Endothelial cell of umbilical vein (primary cell): Measurements from ENCODE around the gene TCEA2. TPM values are rescaled to one million over a fixed set of nuclear protein-coding genes. Genes with fewer than 3 reads are reported as not detected.

ENCODE experiments used
- BruUV-seq: library from RNA; stranded (reverse); fragments of 400-500 nt; replicated peaks from 2 replicates; lab custom pipeline; 2021; lab: Mats Ljungman, UMichigan
- CTCF ChIA-PET: fragments of 300-600, 350-600 bp; sonication (Branson Sonifier 250); formaldehyde crosslinking; loops from one replicate; lab custom pipeline; 2021; ENCODE audit warnings: antibody characterized with exemption, inconsistent platforms; lab: Charles Lee
- POLR2A ChIA-PET: fragments of 300-600, 350-600 bp; sonication (Branson Sonifier 250); formaldehyde crosslinking; loops from one replicate; lab custom pipeline; 2021; ENCODE audit warnings: antibody characterized with exemption, inconsistent platforms; lab: Charles Lee
- DNase-seq: peaks from one replicate; pipeline ENCODE4 v3.0.0-alpha.2; 2011; ENCODE audit warnings: low read depth, low spot score
- FAIRE-seq: peaks from 2 replicates; lab custom pipeline; 2011; peaks lifted over from hg19 to GRCh38; lab: Jason Lieb, UNC
- H2AFZ ChIP-seq: 2 replicates; pipeline ENCODE4 v1.6.0; 2012; ENCODE audit warnings: low read depth, low read length, control low read depth, inconsistent platforms
- H3K27ac ChIP-seq: 2 replicates; pipeline ENCODE4 v1.5.1; 2011; ENCODE audit warnings: low read depth, mild to moderate bottlenecking, control low read depth, low read length, moderate library complexity; ENCODE audit not compliant: insufficient read depth
- H3K27me3 ChIP-seq, 2 experiments: 2 replicates each; pipeline versions ENCODE4 v1.6.0 to v1.6.1; 2011; ENCODE audit warnings: low read length in 2 of 2, mixed read lengths in 1 of 2; ENCODE audit not compliant: control insufficient read depth in 2 of 2, insufficient read depth in 2 of 2
- H3K36me3 ChIP-seq, 2 experiments: 2 replicates in 1 of 2; 3 replicates in 1 of 2; pipeline ENCODE4 v1.5.1; 2011; ENCODE audit warnings: low read length in 2 of 2, mild to moderate bottlenecking in 1 of 2, moderate library complexity in 1 of 2; ENCODE audit not compliant: control insufficient read depth in 2 of 2, insufficient read depth in 2 of 2; ENCODE audit errors: extremely low read depth in 1 of 2
- H3K4me1 ChIP-seq: 3 replicates; pipeline ENCODE4 v1.5.1; 2011; ENCODE audit warnings: mild to moderate bottlenecking, low read length; ENCODE audit not compliant: control insufficient read depth, insufficient read depth; ENCODE audit errors: extremely low read depth
- H3K4me2 ChIP-seq: 2 replicates; pipeline ENCODE4 v1.6.1; 2011; ENCODE audit warnings: low read length, control low read depth, mixed read lengths; ENCODE audit not compliant: insufficient read depth
- H3K4me3 ChIP-seq, 3 experiments: fragments of 200-600 bp in 1 of 3; sonication (generic), shearing (Covaris generic) in 1 of 3; replicated peaks in 1 of 3; 2 replicates each; pipeline ENCODE4 v1.5.1; 2011 to 2016; ENCODE audit warnings: control low read depth in 3 of 3, low read length in 3 of 3, mild to moderate bottlenecking in 2 of 3, inconsistent platforms in 1 of 3, low read depth in 1 of 3, moderate library complexity in 1 of 3; ENCODE audit not compliant: insufficient read depth in 1 of 3
- H3K79me2 ChIP-seq: 2 replicates; pipeline ENCODE4 v1.6.0; 2012; ENCODE audit warnings: low read length, inconsistent platforms; ENCODE audit not compliant: control insufficient read depth, insufficient read depth
- H3K9ac ChIP-seq: replicated peaks from 2 replicates; pipeline ENCODE3; 2011; ENCODE audit warnings: low read length, control low read depth; ENCODE audit not compliant: insufficient read depth; ENCODE audit errors: extremely low read depth
- H3K9me1 ChIP-seq: replicated peaks from 3 replicates; pipeline ENCODE4 v1.6.0; 2011; ENCODE audit warnings: mild to moderate bottlenecking, low read length; ENCODE audit not compliant: control insufficient read depth, insufficient read depth; ENCODE audit errors: extremely low read depth
- H3K9me3 ChIP-seq: replicated peaks from 2 replicates; pipeline ENCODE4 v1.5.1; 2012; ENCODE audit warnings: low read length, inconsistent platforms; ENCODE audit not compliant: control insufficient read depth, insufficient read depth
- H4K20me1 ChIP-seq: replicated peaks from 2 replicates; pipeline ENCODE3; 2011; ENCODE audit warnings: mild to moderate bottlenecking, low read length; ENCODE audit not compliant: control insufficient read depth, insufficient read depth; ENCODE audit errors: extremely low read depth
- EZH2 ChIP-seq: IDR thresholded peaks from 2 replicates; pipeline ENCODE4 v1.6.1; 2012; ENCODE audit warnings: borderline replicate concordance, low read depth, mild to moderate bottlenecking, moderate library complexity, low read length, inconsistent platforms; ENCODE audit not compliant: severe bottlenecking
- FOS ChIP-seq: IDR thresholded peaks from 2 replicates; pipeline ENCODE4 v1.6.1; 2011; ENCODE audit warnings: mild to moderate bottlenecking, low read length, moderate library complexity, borderline replicate concordance; ENCODE audit not compliant: insufficient read depth
- GATA2 ChIP-seq: IDR thresholded peaks from 2 replicates; pipeline ENCODE4 v1.7.0; 2011; ENCODE audit warnings: low read depth, mild to moderate bottlenecking, moderate library complexity, mixed read lengths, low read length; ENCODE audit not compliant: insufficient read length, insufficient read depth
- JUN ChIP-seq: IDR thresholded peaks from 2 replicates; pipeline ENCODE4 v1.6.1; 2011; ENCODE audit warnings: borderline replicate concordance, low read depth; ENCODE audit not compliant: insufficient read length, insufficient read depth
- MYC ChIP-seq: IDR thresholded peaks from one replicate; pipeline ENCODE4 v1.6.1; 2011; ENCODE audit warnings: mild to moderate bottlenecking, low read depth, low read length
- POLR2A ChIP-seq: IDR thresholded peaks from 2 replicates; pipeline ENCODE4 v1.6.1; 2012; ENCODE audit warnings: low read depth, mild to moderate bottlenecking, control low read depth, low read length
- POLR2AphosphoS5 ChIP-seq: IDR thresholded peaks from 2 replicates; pipeline ENCODE4 v1.6.1; 2012; ENCODE audit warnings: low read depth, mild to moderate bottlenecking, control low read depth, low read length, moderate library complexity; ENCODE audit not compliant: insufficient read depth
- dilution Hi-C: fragments of 300-500 bp; cut with MboI; formaldehyde crosslinking; loops from one replicate; pipeline ENCODE4 v1.15.0; 2019; ENCODE audit warnings: low sequenced_read_pairs; ENCODE audit not compliant: extremely low pct_ligation_motif_present
- intact Hi-C: fragments of 100-400 bp; cut with micrococcal nuclease; formaldehyde crosslinking; loops from one replicate; pipeline ENCODE4 v1.10.0; 2022
- polyA plus RNA-seq, 4 experiments: library from polyadenylated mRNA; depleted of rRNA in 3 of 4; stranded (reverse) in 3 of 4; unstranded in 1 of 4; fragments of >200 nt; gene quantifications; 2 replicates each; pipeline versions ENCODE4 v1.2.1 to v1.2.3, GENCODE V29; 2011 to 2012; ENCODE audit warnings: missing spikeins in 1 of 4
- total RNA-seq: library from RNA; stranded (reverse); gene quantifications from 2 replicates; pipeline ENCODE4 v1.2.3, GENCODE V29; 2021
- TF ChIP-seq, protein P1 (sequence below): IDR thresholded peaks from 2 replicates; pipeline ENCODE4 v1.6.1; 2011; ENCODE audit not compliant: insufficient read depth, insufficient read length
- TF ChIP-seq, protein P2 (sequence below), 2 donors: IDR thresholded peaks; 1 replicate in 1 of 2; 2 replicates in 1 of 2; pipeline ENCODE4 v1.5.1; 2011; ENCODE audit warnings: low read length in 2 of 2, mild to moderate bottlenecking in 2 of 2, moderate library complexity in 2 of 2, control low read depth in 1 of 2, inconsistent platforms in 1 of 2, low read depth in 1 of 2; ENCODE audit not compliant: insufficient read depth in 1 of 2; ENCODE audit errors: extremely low read depth in 1 of 2

Gene TCEA2
- total and polyA plus RNA-seq, 2 donors (not counting 3 experiments of a cell fraction or from before 2014, with no cell fraction given) = 53.1 to 65.5 TPM

DNA sequence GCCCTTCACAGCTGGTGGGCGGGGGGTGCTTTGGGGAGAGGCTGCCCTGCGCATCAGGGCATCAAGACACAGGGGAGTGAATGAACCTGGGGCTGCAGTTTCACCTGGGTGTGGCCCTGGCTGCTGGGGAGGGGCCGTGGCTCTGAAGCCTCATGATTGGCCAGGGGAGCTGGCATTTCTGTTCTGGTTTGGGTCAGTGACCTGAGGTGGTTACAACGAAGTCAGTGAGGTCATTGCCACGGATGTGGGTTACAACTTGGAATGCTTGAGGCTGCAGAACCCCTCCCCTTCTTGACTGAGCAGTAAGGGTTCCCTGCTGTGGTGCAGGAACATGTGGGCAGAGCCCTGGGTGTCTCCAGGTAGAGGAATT lies 3.0 kb downstream of the TCEA2 start:
- peaks cover 6% of the 10 kb centered on the region for H3K79me2 ChIP-seq
- H3K4me3 ChIP-seq = no peak overlapping the region
- no peaks in the 10 kb centered on the region for H3K9me3 ChIP-seq
- H3K9ac ChIP-seq = no peak overlapping the region
- CTCF ChIA-PET = interaction anchor here (1.2 to 1.4 kb wide), 2 partner anchors 15 to 26 kb away, joined by 3 to 5 read pairs; no protein-coding TSS in a partner anchor
- dilution Hi-C loops (no loop called here), intact Hi-C loops (loop anchor here (10.0 kb wide), 1 partner anchor 59 kb away; no protein-coding TSS in a partner anchor)
- no peak overlapping the region for H2AFZ ChIP-seq
- no peak for DNase-seq
- H3K9me1 ChIP-seq = no peaks in the 10 kb centered on the region
- H3K27me3 ChIP-seq = no peaks in the 10 kb centered on the region
- H4K20me1 ChIP-seq = no peaks in the 10 kb centered on the region
- peaks cover 18% of the 10 kb centered on the region for H3K4me1 ChIP-seq
- no peaks in the 10 kb centered on the region for H3K36me3 ChIP-seq
- no peak for TF ChIP-seq JUN
- FAIRE-seq = peak; percentile 42
- POLR2A ChIA-PET = no interaction called here
- H3K4me2 ChIP-seq = no peak overlapping the region
- BruUV-seq = no TSS peak
- no peak overlapping the region for H3K27ac ChIP-seq

DNA sequence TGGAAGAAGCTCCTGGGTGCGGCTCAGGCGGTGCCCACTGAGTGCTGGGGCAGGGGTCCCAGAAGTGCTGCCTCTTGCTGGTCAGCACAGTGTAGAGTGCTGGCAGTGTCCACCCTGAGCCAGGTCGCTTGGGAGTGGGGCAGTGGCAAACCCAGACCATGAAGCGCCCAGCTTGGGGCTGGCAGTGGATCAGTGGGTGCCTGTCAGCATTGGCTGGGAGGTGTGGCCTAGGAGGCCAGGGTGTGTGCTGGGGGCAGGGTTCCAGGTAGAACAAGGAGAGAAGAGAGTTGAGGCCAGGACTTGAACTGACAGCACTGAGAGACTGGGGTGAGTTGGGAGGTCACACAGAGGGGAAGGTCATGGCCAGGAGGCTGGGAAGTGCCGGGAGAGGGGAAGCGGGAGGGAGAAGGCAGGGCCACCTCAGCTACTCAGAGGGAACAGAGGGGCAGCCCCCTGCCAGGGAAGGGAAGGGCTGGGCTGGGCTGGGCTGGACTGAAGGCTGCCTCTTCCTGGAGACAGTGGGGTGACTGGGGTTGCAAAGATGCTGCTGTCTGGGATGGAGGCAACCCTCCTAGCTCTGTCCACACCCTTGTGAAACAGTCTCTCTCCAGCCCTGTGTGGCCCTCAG lies 4.1 kb downstream of the TCEA2 start:
- TF ChIP-seq, protein P1, sequence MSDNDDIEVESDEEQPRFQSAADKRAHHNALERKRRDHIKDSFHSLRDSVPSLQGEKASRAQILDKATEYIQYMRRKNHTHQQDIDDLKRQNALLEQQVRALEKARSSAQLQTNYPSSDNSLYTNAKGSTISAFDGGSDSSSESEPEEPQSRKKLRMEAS = no peak
- TF ChIP-seq, protein P2, sequence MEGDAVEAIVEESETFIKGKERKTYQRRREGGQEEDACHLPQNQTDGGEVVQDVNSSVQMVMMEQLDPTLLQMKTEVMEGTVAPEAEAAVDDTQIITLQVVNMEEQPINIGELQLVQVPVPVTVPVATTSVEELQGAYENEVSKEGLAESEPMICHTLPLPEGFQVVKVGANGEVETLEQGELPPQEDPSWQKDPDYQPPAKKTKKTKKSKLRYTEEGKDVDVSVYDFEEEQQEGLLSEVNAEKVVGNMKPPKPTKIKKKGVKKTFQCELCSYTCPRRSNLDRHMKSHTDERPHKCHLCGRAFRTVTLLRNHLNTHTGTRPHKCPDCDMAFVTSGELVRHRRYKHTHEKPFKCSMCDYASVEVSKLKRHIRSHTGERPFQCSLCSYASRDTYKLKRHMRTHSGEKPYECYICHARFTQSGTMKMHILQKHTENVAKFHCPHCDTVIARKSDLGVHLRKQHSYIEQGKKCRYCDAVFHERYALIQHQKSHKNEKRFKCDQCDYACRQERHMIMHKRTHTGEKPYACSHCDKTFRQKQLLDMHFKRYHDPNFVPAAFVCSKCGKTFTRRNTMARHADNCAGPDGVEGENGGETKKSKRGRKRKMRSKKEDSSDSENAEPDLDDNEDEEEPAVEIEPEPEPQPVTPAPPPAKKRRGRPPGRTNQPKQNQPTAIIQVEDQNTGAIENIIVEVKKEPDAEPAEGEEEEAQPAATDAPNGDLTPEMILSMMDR (IDR thresholded peaks at IDR 0.05; ENCODE audit: extremely low read depth in 1 of 2, insufficient read depth in 1 of 2, low read depth in 1 of 2, low read length in 2 of 2) = no peak
- TF ChIP-seq GATA2 = no peak
- TF ChIP-seq MYC = no peak
- TF ChIP-seq POLR2AphosphoS5 = no peak
- no peak for TF ChIP-seq FOS
- no peak for TF ChIP-seq JUN
- no peak for TF ChIP-seq POLR2A
- TF ChIP-seq EZH2 = no peak
- no peak overlapping the region for H2AFZ ChIP-seq
- H3K9me3 ChIP-seq = no peaks in the 10 kb centered on the region
- no peak overlapping the region for H3K27ac ChIP-seq
- FAIRE-seq (no peak), DNase-seq (no peak)
- POLR2A ChIA-PET = no interaction called here
- peaks cover 17% of the 10 kb centered on the region for H3K4me1 ChIP-seq
- peaks cover 6% of the 10 kb centered on the region for H3K79me2 ChIP-seq
- BruUV-seq = no TSS peak
- H3K36me3 ChIP-seq = peaks cover 0 to 2% of the 10 kb centered on the region in 2 experiments
- dilution Hi-C loops = no loop called here
- no peaks in the 10 kb centered on the region for H4K20me1 ChIP-seq
- intact Hi-C loops = loop anchor here (10.0 kb wide), 1 partner anchor 58 kb away; no protein-coding TSS in a partner anchor
- no peaks in the 10 kb centered on the region for H3K27me3 ChIP-seq
- CTCF ChIA-PET = interaction anchor here (0.8 to 1.4 kb wide), 2 partner anchors 16 to 28 kb away, joined by 3 to 5 read pairs; no protein-coding TSS in a partner anchor
- no peak overlapping the region for H3K9ac ChIP-seq
- no peak overlapping the region for H3K4me3 ChIP-seq
- no peak overlapping the region for H3K4me2 ChIP-seq
- no peaks in the 10 kb centered on the region for H3K9me1 ChIP-seq
